ENCODE measurements around the gene M1AP.

M1AP gene

DNA sequence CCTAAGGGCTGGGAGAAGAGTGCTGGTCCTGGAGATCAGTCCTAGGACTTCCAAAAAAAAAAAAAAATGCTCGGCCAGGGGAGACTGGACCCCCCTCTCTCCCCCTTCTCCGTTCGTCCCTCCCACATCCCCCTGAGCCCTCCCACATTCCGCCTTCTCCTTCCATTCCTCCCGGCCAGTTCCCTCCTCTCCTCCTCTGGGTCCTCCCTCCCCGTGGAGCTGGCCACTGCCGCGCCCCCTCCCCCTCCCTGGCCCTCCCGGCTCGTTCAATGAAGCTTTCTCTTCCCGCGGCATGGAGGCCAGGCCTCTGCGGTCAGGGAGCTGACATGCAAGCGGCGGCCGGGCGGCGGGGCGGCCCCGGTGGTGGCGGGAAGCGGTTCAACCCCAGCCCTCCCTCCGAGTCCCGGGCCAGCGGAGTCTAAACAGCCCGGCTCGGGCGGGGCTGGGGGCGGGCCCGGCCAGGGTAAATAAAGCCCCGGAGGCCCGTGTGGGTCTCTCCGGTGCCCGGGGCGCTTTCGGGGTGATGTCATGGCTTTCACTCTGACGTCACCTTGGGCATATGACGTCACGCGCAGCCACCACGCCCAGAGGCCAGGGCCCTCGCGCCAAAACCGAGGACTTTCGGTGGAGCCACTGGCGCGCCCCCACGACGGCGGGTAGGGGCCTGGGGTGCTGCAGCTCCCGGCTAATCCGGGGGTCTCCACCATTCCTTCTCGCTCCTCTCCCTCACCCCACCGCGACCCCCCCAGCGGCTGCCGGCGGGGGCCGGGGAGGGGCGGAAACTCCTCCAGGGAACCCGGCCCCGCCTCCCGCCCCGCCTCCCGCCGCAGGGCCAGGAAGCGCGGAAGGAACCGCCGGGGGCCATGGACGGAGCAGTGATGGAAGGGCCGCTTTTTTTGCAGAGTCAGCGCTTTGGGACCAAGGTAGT is 94.0 kb downstream of the M1AP start, which contains the start of the genes DOK1 and LOXL3:
Gene DOK1, plus strand, starts transcription at position 829 of the 928 bp plus-strand sequence. Its CDS starts 35 bp downstream, at position 864.
Gene LOXL3, minus strand, starts transcription at position 51 of the 928 bp plus-strand sequence. CDS start 1,308 bp downstream, outside the sequence.
- in situ Hi-C loops (cut with MboI; ENCODE audit: low pct_unique_long_range_greater_than_20kb, low sequenced_read_pairs) = no loop called here
- peak; percentile 91 for DNase-seq

GRCh38 chr2:74552914-74553811 is 95.0 kb downstream of the M1AP start:
- in situ Hi-C loops (cut with MboI; ENCODE audit: low pct_unique_long_range_greater_than_20kb, low sequenced_read_pairs) = no loop called here
- DNase-seq = peak; percentile 71

GRCh38 chr2:74551942-74552913 is 95.9 kb downstream of the M1AP start:
- DNase-seq = peak; percentile 66
- in situ Hi-C loops (cut with MboI; ENCODE audit: low pct_unique_long_range_greater_than_20kb, low sequenced_read_pairs) = no loop called here

DNA sequence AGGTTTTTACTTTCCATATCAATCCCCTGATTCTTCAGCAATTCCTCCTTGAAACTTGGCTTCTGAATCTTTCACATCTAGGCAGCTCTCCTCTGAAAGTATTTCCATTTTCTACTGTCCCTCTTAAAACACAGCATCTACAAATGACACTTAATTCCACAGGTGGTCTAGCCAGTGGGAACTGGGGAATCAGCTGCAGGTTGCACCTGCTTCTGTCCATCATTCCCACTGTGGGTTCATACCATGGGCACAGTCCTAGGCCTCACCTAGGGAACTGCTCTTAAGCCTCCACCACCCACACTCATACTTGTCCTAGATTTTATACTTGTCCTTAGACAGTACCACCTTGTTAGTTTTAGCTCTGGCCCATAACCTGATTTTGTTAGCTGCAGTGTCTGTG is 96.6 kb downstream of the M1AP start:
- no peak for DNase-seq
- in situ Hi-C loops (cut with MboI; ENCODE audit: low pct_unique_long_range_greater_than_20kb, low sequenced_read_pairs) = no loop called here

- DNase-seq = no peak
- in situ Hi-C loops (cut with MboI; ENCODE audit: low pct_unique_long_range_greater_than_20kb, low sequenced_read_pairs) = no loop called here
Observed at GRCh38 chr2:74550231-74550630, 97.9 kb downstream of the M1AP start.

- DNase-seq = peak; percentile 49
- in situ Hi-C loops (cut with MboI; ENCODE audit: low pct_unique_long_range_greater_than_20kb, low sequenced_read_pairs) = no loop called here
Observed at GRCh38 chr2:74548900-74549826, 99.0 kb downstream of the M1AP start.

GRCh38 chr2:74548285-74548899 is 99.7 kb downstream of the M1AP start:
- in situ Hi-C loops (cut with MboI; ENCODE audit: low pct_unique_long_range_greater_than_20kb, low sequenced_read_pairs) = no loop called here
- DNase-seq = peak; percentile 36

GRCh38 chr2:74546004-74546403 is 102.1 kb downstream of the M1AP start:
- DNase-seq = no peak
- in situ Hi-C loops (cut with MboI; ENCODE audit: low pct_unique_long_range_greater_than_20kb, low sequenced_read_pairs) = no loop called here

DNA sequence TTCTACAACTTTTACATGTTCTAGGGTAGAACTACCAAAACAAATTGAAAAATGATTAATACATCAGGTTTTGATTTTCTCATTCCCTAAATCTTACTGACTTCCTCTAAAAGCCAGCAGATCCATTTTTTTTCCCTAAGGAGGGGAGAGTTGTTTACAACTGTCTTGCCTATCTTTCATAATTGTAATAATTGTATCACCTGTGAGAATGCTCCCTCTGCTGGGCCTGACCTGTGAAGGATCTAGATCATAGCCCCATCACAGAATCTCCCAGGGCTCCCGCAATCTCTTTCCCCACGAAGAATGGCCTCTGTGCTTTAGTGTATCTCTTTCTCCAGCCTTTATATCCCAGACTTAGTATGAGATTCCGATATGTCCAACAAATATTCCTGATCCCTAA is 103.5 kb downstream of the M1AP start:
- in situ Hi-C loops (cut with MboI; ENCODE audit: low pct_unique_long_range_greater_than_20kb, low sequenced_read_pairs) = no loop called here
- no peak for DNase-seq

- no peak for DNase-seq
- in situ Hi-C loops (cut with MboI; ENCODE audit: low pct_unique_long_range_greater_than_20kb, low sequenced_read_pairs) = no loop called here
Observed at GRCh38 chr2:74542978-74543377, 105.2 kb downstream of the M1AP start.

GRCh38 chr2:74540291-74540690 is 107.8 kb downstream of the M1AP start:
- DNase-seq = no peak
- in situ Hi-C loops (cut with MboI; ENCODE audit: low pct_unique_long_range_greater_than_20kb, low sequenced_read_pairs) = no loop called here

GRCh38 chr2:74538881-74539339 is 109.2 kb downstream of the M1AP start:
- in situ Hi-C loops (cut with MboI; ENCODE audit: low pct_unique_long_range_greater_than_20kb, low sequenced_read_pairs) = no loop called here

GRCh38 chr2:74537140-74537539 is 111.0 kb downstream of the M1AP start:
- in situ Hi-C loops (cut with MboI; ENCODE audit: low pct_unique_long_range_greater_than_20kb, low sequenced_read_pairs) = no loop called here
- DNase-seq = no peak

More at GRCh38 chr2:74538881-74539339, 109.2 kb downstream of the M1AP start:
- DNase-seq = peak; percentile 60

- DNase-seq = no peak
- in situ Hi-C loops (cut with MboI; ENCODE audit: low pct_unique_long_range_greater_than_20kb, low sequenced_read_pairs) = no loop called here
Observed at GRCh38 chr2:74536166-74536950, 111.8 kb downstream of the M1AP start.

DNA sequence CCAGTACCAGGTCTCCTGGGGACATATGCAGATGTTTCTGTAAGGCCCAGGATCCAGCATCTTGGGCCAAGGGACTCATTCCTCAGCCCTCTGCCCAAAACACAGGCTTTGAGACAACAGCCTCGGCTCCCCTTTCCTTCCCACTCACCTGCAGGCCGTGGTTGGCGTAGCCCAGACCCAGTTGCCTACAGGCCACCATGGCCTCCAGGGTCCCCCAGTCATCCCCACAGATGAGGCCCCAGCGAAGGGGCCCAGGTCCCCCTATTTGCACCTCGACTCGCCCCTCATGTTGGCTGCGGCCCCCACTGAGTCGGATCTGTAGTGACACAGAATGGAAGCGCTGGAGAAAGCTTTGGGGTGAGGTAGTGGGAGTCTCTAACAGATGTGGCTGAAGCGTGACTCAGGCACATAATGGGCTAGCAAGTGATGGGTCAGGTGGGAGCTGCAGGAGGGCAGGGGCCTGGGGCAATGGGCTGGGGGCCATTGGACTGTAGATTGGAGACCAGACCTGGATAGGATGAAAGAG is 112.6 kb downstream of the M1AP start:
- in situ Hi-C loops (cut with MboI; ENCODE audit: low pct_unique_long_range_greater_than_20kb, low sequenced_read_pairs) = no loop called here
- DNase-seq = no peak

- no peak for DNase-seq
- in situ Hi-C loops (cut with MboI; ENCODE audit: low pct_unique_long_range_greater_than_20kb, low sequenced_read_pairs) = no loop called here
Observed at GRCh38 chr2:74534411-74534810, 113.7 kb downstream of the M1AP start.

Data from KBM-7 (cell line).